ENCODE data around the gene PRAMEF13.
"Not testable (repeated sequence)": the region's sequence is repeated elsewhere in the genome, so short reads cannot be mapped to it uniquely, and the experiment has no call there.

The PRAMEF13 gene

GRCh38 chr1:13165531-13165930 is 35.7 kb downstream of the PRAMEF13 start, which contains the start of gene HNRNPCL4:
TSS of gene HNRNPCL4 (minus strand) at chr1:13165631. CDS start at chr1:13165467, 164 bp downstream.
- DNase-seq = not testable (repeated sequence)

GRCh38 chr1:13155909-13156308 is 45.3 kb downstream of the PRAMEF13 start, which contains the start of gene PRAMEF26:
TSS of gene PRAMEF26 (minus strand) at chr1:13156009. CDS start at chr1:13153095, 2,914 bp downstream.
- DNase-seq = not testable (repeated sequence)

Data from activated CD4-positive, alpha-beta T cell treated with anti-CD3 and anti-CD28 coated beads, Interleukin-2, Interleukin-6, amounts not matched to agents 100 ng/mL and 50 ng/mL, durations not matched to agents 16 hours and 8 hours (primary cell).